ENCODE measurements around the gene PPP3CB. TPM values are rescaled to one million over a fixed set of nuclear protein-coding genes. Genes with fewer than 3 reads are reported as not detected.
"Not testable (repeated sequence)": the region's sequence is repeated elsewhere in the genome, so short reads cannot be mapped to it uniquely, and the experiment has no call there.

The PPP3CB gene
- polyA plus RNA-seq, 3 donors = 60.1 to 66.2 (median 64.0) TPM

- DNase-seq (ENCODE audit: extremely low read depth in 1 of 11, low read depth in 9 of 11, low spot score in 4 of 11) = no peak
Observed at GRCh38 chr10:73399063-73399462, 96.8 kb downstream of the PPP3CB start.

GRCh38 chr10:73398024-73398423 is 97.8 kb downstream of the PPP3CB start:
- no peak for DNase-seq (ENCODE audit: extremely low read depth in 1 of 11, low read depth in 9 of 11, low spot score in 4 of 11)

- not testable (repeated sequence) for DNase-seq (ENCODE audit: extremely low read depth in 1 of 11, low read depth in 9 of 11, low spot score in 4 of 11)
Observed at GRCh38 chr10:73394325-73394724, 101.5 kb downstream of the PPP3CB start.

GRCh38 chr10:73388228-73388627 is 107.6 kb downstream of the PPP3CB start:
- DNase-seq (ENCODE audit: extremely low read depth in 1 of 11, low read depth in 9 of 11, low spot score in 4 of 11) = no peak

GRCh38 chr10:73386583-73386982 is 109.2 kb downstream of the PPP3CB start:
- DNase-seq (ENCODE audit: extremely low read depth in 1 of 11, low read depth in 9 of 11, low spot score in 4 of 11) = no peak

Other genes with a start within 250 kb of the PPP3CB start
- 10 to 100 TPM; 31.0 to 36.6 (median 31.3) TPM for gene DNAJC9, start 248.8 kb downstream of the PPP3CB start, polyA plus RNA-seq (ENCODE audit: insufficient read length in 3 of 3)
- gene MRPS16, start 243.4 kb downstream of the PPP3CB start, polyA plus RNA-seq (ENCODE audit: insufficient read length in 3 of 3) = 10 to 100 TPM; 76.4 to 92.9 (median 83.2) TPM
- 10 to 100 TPM; 11.9 to 22.8 (median 16.7) TPM for gene CFAP70, start 137.2 kb downstream of the PPP3CB start, polyA plus RNA-seq (ENCODE audit: insufficient read length in 3 of 3)
- gene ANXA7, start 82.0 kb downstream of the PPP3CB start, polyA plus RNA-seq (ENCODE audit: insufficient read length in 3 of 3) = 10 to 100 TPM; 82.3 to 88.0 (median 87.9) TPM
- gene MSS51, start 62.5 kb downstream of the PPP3CB start, polyA plus RNA-seq (ENCODE audit: insufficient read length in 3 of 3) = 1 to 10 TPM; 1.9 to 5.0 (median 2.5) TPM
- 10 to 100 TPM; 34.1 to 45.7 (median 39.6) TPM for gene USP54, start 95.3 kb upstream of the PPP3CB start, polyA plus RNA-seq (ENCODE audit: insufficient read length in 3 of 3)
- gene MYOZ1, start 145.4 kb upstream of the PPP3CB start, polyA plus RNA-seq (ENCODE audit: insufficient read length in 3 of 3) = 1 to 10 TPM; 4.8 to 5.4 (median 5.0) TPM
- gene SYNPO2L, start 160.0 kb upstream of the PPP3CB start, polyA plus RNA-seq (ENCODE audit: insufficient read length in 3 of 3) = 1 to 10 TPM in 1 of 3 donors, under 1 TPM in 2; 0.28 to 1.6 (median 0.50) TPM
- gene AGAP5, start 202.1 kb upstream of the PPP3CB start, polyA plus RNA-seq (ENCODE audit: insufficient read length in 3 of 3) = 10 to 100 TPM; 11.2 to 31.3 (median 14.8) TPM
- 10 to 100 TPM; 65.6 to 69.4 (median 67.0) TPM for gene SEC24C, start 248.3 kb upstream of the PPP3CB start, polyA plus RNA-seq (ENCODE audit: insufficient read length in 3 of 3)

Measured in renal cortex interstitium (tissue), 11 donors.